HCT116 (cell line): ENCODE data around the gene SDR42E2. TPM values are rescaled to one million over a fixed set of nuclear protein-coding genes. Genes with fewer than 3 reads are reported as not detected.

Source experiments
- ATAC-seq: fragments of 200-7000 bp; cut with Tn5 transposase; 2 replicates; pipeline ENCODE4 v1.9.1; 2020; ENCODE audit warnings: mild to moderate bottlenecking, moderate library complexity
- BruUV-seq: library from RNA; stranded (reverse); fragments of 400-500 nt; replicated peaks from 2 replicates; lab custom pipeline; 2021; lab: Mats Ljungman, UMichigan
- CTCF ChIA-PET: fragments of 300-600 bp; sonication (Branson Sonifier 250); formaldehyde crosslinking; loops from one replicate; lab custom pipeline; 2021; ENCODE audit warnings: antibody characterized with exemption; lab: Charles Lee
- POLR2A ChIA-PET: fragments of 300-600, 350-600 bp; sonication (Branson Sonifier 250); formaldehyde crosslinking; loops from one replicate; lab custom pipeline; 2021; ENCODE audit warnings: antibody characterized with exemption; lab: Charles Lee
- RAD21 ChIA-PET, 2 experiments: fragments of 300-600 bp; sonication (Branson Sonifier 250); formaldehyde crosslinking; loops; one replicate each; lab custom pipeline; 2023; ENCODE audit warnings: low total read pairs in 2 of 2; ENCODE audit not compliant: uncharacterized antibody in 2 of 2, unreplicated experiment in 2 of 2, low non-redundant PET in 1 of 2; lab: Charles Lee
- DNase-seq: peaks from one replicate; pipeline ENCODE4 v3.0.0-alpha.2; 2010; ENCODE audit warnings: low read depth, low spot score
- H2AFZ ChIP-seq: fragments of 200-600 bp; shearing (Covaris generic), sonication (generic); 2 replicates; pipeline ENCODE4 v1.6.1; 2017; ENCODE audit warnings: low read depth, mixed run types, mixed read lengths, antibody characterized with exemption, low read length; ENCODE audit not compliant: poor library complexity, severe bottlenecking
- H3K27ac ChIP-seq: 2 replicates; pipeline ENCODE4 v1.5.1; 2012; ENCODE audit warnings: low read depth, low read length
- H3K27me3 ChIP-seq: fragments of 200-600 bp; sonication (generic); 2 replicates; pipeline ENCODE4 v1.6.1; 2016; ENCODE audit warnings: mixed run types, low read length, mixed read lengths; ENCODE audit not compliant: insufficient read depth
- H3K36me3 ChIP-seq, 2 experiments: fragments of 200-500 bp in 1 of 2; fragments of 200-600 bp in 1 of 2; sonication (Bioruptor generic) in 1 of 2; sonication (generic) in 1 of 2; 2 replicates each; pipeline versions ENCODE4 v1.5.1 to v1.6.1; 2014 to 2016; ENCODE audit warnings: low read length in 2 of 2, inconsistent platforms in 1 of 2, mixed read lengths in 1 of 2, mixed run types in 1 of 2; ENCODE audit not compliant: insufficient read depth in 2 of 2, control insufficient read depth in 1 of 2
- H3K4me1 ChIP-seq, 2 experiments: fragments of 200-600 bp in 1 of 2; sonication (generic) in 1 of 2; 2 replicates each; pipeline versions ENCODE4 v1.5.1 to v1.6.1; 2012 to 2017; ENCODE audit warnings: low read length in 2 of 2, inconsistent platforms in 1 of 2, mild to moderate bottlenecking in 1 of 2, mixed read lengths in 1 of 2, mixed run types in 1 of 2, moderate library complexity in 1 of 2; ENCODE audit not compliant: insufficient read depth in 2 of 2, control insufficient read depth in 1 of 2
- H3K4me2 ChIP-seq: fragments of 200-600 bp; sonication (generic); 2 replicates; pipeline ENCODE4 v1.6.1; 2017; ENCODE audit warnings: mixed run types, low read length, mixed read lengths
- H3K4me3 ChIP-seq, 2 experiments: fragments of 200-600 bp in 1 of 2; sonication (generic) in 1 of 2; replicated peaks in 1 of 2; 2 replicates each; pipeline ENCODE4 v1.5.1; 2011 to 2016; ENCODE audit warnings: low read length in 2 of 2, control low read depth in 1 of 2, low read depth in 1 of 2, mild to moderate bottlenecking in 1 of 2, mixed read lengths in 1 of 2, mixed run types in 1 of 2
- H3K79me2 ChIP-seq: fragments of 200-600 bp; sonication (generic); 2 replicates; pipeline ENCODE4 v1.6.1; 2017; ENCODE audit warnings: mild to moderate bottlenecking, mixed run types, low read length, moderate library complexity, mixed read lengths; ENCODE audit not compliant: insufficient read depth
- H3K9ac ChIP-seq: fragments of 200-600 bp; sonication (generic); 2 replicates; pipeline ENCODE4 v1.6.1; 2016; ENCODE audit warnings: low read length, mixed read lengths
- H3K9me2 ChIP-seq: fragments of 200-600 bp; sonication (generic), shearing (Covaris generic); 2 replicates; pipeline ENCODE4 v1.6.1; 2017; ENCODE audit warnings: mixed run types, mild to moderate bottlenecking, moderate library complexity; ENCODE audit not compliant: insufficient read depth
- H3K9me3 ChIP-seq, 2 experiments: fragments of 200-500 bp in 1 of 2; fragments of 200-600 bp in 1 of 2; sonication (Bioruptor generic) in 1 of 2; sonication (generic) in 1 of 2; 2 replicates each; pipeline ENCODE4 v1.6.1; 2014 to 2017; ENCODE audit warnings: low read length in 2 of 2, mixed read lengths in 2 of 2, inconsistent platforms in 1 of 2, low read depth in 1 of 2, mild to moderate bottlenecking in 1 of 2, mixed run types in 1 of 2, moderate library complexity in 1 of 2; ENCODE audit not compliant: control insufficient read depth in 1 of 2, insufficient read depth in 1 of 2
- H4K20me1 ChIP-seq: fragments of 200-600 bp; sonication (generic), shearing (Covaris generic); 2 replicates; pipeline ENCODE4 v1.6.1; 2017; ENCODE audit warnings: mixed run types, mild to moderate bottlenecking, moderate library complexity; ENCODE audit not compliant: insufficient read depth
- CBX3 ChIP-seq: IDR thresholded peaks from 2 replicates; pipeline ENCODE4 v1.6.1; 2012; ENCODE audit warnings: low read depth
- CEBPB ChIP-seq: IDR thresholded peaks from 2 replicates; pipeline ENCODE4 v1.6.1; 2012; ENCODE audit warnings: low read depth
- EGR1 ChIP-seq: IDR thresholded peaks from 2 replicates; pipeline ENCODE4 v1.6.1; 2012; ENCODE audit warnings: low read depth
- ELF1 ChIP-seq: IDR thresholded peaks from 2 replicates; pipeline ENCODE4 v1.6.1; 2012; ENCODE audit warnings: low read depth, borderline replicate concordance
- EZH2phosphoT487 ChIP-seq: fragments of 200-600 bp; IDR thresholded peaks from 2 replicates; pipeline ENCODE4 v1.6.1; 2018; ENCODE audit warnings: antibody characterized with exemption, borderline replicate concordance
- JUND ChIP-seq: IDR thresholded peaks from 2 replicates; pipeline ENCODE4 v1.6.1; 2012
- POLR2A ChIP-seq: IDR thresholded peaks from 2 replicates; pipeline ENCODE4 v1.7.0; 2011; ENCODE audit warnings: borderline replicate concordance; ENCODE audit not compliant: insufficient read depth, insufficient read length; ENCODE audit errors: extremely low read depth
- POLR2AphosphoS5 ChIP-seq: IDR thresholded peaks from 2 replicates; pipeline ENCODE4 v1.6.1; 2011; ENCODE audit warnings: mild to moderate bottlenecking, low read depth, low read length, moderate library complexity
- RAD21 ChIP-seq: IDR thresholded peaks from 2 replicates; pipeline ENCODE4 v1.6.1; 2012; ENCODE audit warnings: low read depth, mild to moderate bottlenecking
- REST ChIP-seq: IDR thresholded peaks from 2 replicates; pipeline ENCODE4 v1.6.1; 2012; ENCODE audit warnings: low read depth
- SIN3A ChIP-seq: IDR thresholded peaks from 2 replicates; pipeline ENCODE4 v1.6.1; 2012; ENCODE audit warnings: low read depth
- SP1 ChIP-seq: IDR thresholded peaks from 2 replicates; pipeline ENCODE4 v1.6.1; 2012; ENCODE audit warnings: low read depth
- SRF ChIP-seq: IDR thresholded peaks from 2 replicates; pipeline ENCODE4 v1.6.1; 2012; ENCODE audit warnings: low read depth
- TCF7L2 ChIP-seq: IDR thresholded peaks from 2 replicates; pipeline ENCODE4 v1.7.0; 2011; ENCODE audit warnings: borderline replicate concordance, inconsistent platforms; ENCODE audit not compliant: insufficient read depth, insufficient read length; ENCODE audit errors: extremely low read depth
- YY1 ChIP-seq: IDR thresholded peaks from 2 replicates; pipeline ENCODE4 v1.6.1; 2011; ENCODE audit warnings: low read length, low read depth, moderate library complexity, mild to moderate bottlenecking; ENCODE audit not compliant: insufficient replicate concordance; ENCODE audit errors: extremely low read depth
- ZBTB33 ChIP-seq: IDR thresholded peaks from 2 replicates; pipeline ENCODE4 v1.6.1; 2011; ENCODE audit warnings: mild to moderate bottlenecking, low read length, moderate library complexity; ENCODE audit not compliant: insufficient replicate concordance; ENCODE audit errors: extremely low read depth
- ZFX ChIP-seq: fragments of 450-650 bp; IDR thresholded peaks from 2 replicates; pipeline ENCODE4 v1.6.1; 2017
- ZNF274 ChIP-seq: fragments of 200-500 bp; sonication (Bioruptor generic); IDR thresholded peaks from 2 replicates; pipeline ENCODE4 v1.6.1; 2014; ENCODE audit warnings: mild to moderate bottlenecking, low read depth, low read length, inconsistent platforms
- intact Hi-C: fragments of 100-400 bp; cut with micrococcal nuclease; formaldehyde crosslinking; loops from 2 replicates; pipeline ENCODE4 v1.10.0; 2022
- total RNA-seq: library from RNA; stranded (reverse); gene quantifications from one replicate; pipeline ENCODE4 v1.2.1, GENCODE V29; 2021; ENCODE audit not compliant: unreplicated experiment
- TF ChIP-seq, protein P1 (sequence below), 3 experiments: fragments of 200-600 bp in 1 of 3; sonication (generic) in 1 of 3; IDR thresholded peaks in 2 of 3; conservative IDR thresholded peaks in 1 of 3; 2 replicates each; pipeline ENCODE4 v1.5.1; 2012 to 2017; ENCODE audit warnings: low read depth in 2 of 3, low read length in 2 of 3, antibody characterized with exemption in 1 of 3, borderline replicate concordance in 1 of 3, control low read depth in 1 of 3, mild to moderate bottlenecking in 1 of 3, mixed read lengths in 1 of 3, mixed run types in 1 of 3, moderate library complexity in 1 of 3; ENCODE audit not compliant: insufficient read depth in 1 of 3
- TF ChIP-seq, protein P2 (sequence below): IDR thresholded peaks from 2 replicates; pipeline ENCODE4 v1.6.1; 2012

SDR42E2 gene
- total RNA-seq, 1 experiment from 2014 or later = 0.27 TPM

DNA sequence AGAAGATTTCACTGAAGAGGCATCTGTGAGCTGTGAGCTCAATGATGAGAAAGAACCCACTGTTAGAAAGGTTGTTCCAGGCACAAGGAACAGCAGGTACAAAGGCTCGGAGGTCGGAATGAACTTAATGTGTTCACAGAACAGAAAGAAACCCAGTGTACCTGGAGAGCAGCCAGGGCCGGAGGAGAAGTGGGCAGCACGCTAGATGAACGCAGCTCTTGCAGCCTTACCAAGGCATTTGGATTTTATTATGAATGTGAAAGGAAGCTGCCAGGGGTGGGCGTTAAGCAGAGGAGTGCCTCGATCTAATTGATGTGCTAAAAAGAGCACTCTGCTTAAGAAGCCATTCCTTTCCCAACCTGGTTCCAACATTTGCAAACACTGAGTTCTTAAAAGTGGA, 62.8 kb downstream of the SDR42E2 start:
- intact Hi-C loops = no loop called here
- POLR2A ChIA-PET = no interaction called here

More for the DNA sequence above, 62.8 kb downstream of the SDR42E2 start:
- TF ChIP-seq YY1 = no peak
- TF ChIP-seq EGR1 = no peak
- TF ChIP-seq CBX3 = no peak
- no peak for TF ChIP-seq ELF1
- TF ChIP-seq, protein P1, sequence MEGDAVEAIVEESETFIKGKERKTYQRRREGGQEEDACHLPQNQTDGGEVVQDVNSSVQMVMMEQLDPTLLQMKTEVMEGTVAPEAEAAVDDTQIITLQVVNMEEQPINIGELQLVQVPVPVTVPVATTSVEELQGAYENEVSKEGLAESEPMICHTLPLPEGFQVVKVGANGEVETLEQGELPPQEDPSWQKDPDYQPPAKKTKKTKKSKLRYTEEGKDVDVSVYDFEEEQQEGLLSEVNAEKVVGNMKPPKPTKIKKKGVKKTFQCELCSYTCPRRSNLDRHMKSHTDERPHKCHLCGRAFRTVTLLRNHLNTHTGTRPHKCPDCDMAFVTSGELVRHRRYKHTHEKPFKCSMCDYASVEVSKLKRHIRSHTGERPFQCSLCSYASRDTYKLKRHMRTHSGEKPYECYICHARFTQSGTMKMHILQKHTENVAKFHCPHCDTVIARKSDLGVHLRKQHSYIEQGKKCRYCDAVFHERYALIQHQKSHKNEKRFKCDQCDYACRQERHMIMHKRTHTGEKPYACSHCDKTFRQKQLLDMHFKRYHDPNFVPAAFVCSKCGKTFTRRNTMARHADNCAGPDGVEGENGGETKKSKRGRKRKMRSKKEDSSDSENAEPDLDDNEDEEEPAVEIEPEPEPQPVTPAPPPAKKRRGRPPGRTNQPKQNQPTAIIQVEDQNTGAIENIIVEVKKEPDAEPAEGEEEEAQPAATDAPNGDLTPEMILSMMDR (IDR thresholded peaks at IDR 0.05 in 2 of 3, conservative IDR thresholded peaks at IDR 0.05 in 1 of 3; ENCODE audit: borderline replicate concordance in 1 of 3, insufficient read depth in 1 of 3, low read depth in 2 of 3, low read length in 2 of 3) = no peak
- TF ChIP-seq JUND = no peak
- TF ChIP-seq REST = no peak
- no peak for TF ChIP-seq RAD21
- TF ChIP-seq, protein P2, sequence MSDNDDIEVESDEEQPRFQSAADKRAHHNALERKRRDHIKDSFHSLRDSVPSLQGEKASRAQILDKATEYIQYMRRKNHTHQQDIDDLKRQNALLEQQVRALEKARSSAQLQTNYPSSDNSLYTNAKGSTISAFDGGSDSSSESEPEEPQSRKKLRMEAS = no peak
- no peak for TF ChIP-seq SRF
- TF ChIP-seq SIN3A = no peak
- TF ChIP-seq EZH2phosphoT487 = no peak
- no peak for TF ChIP-seq ZFX
- no peak for TF ChIP-seq ZBTB33
- no peak for TF ChIP-seq SP1
- TF ChIP-seq POLR2A = no peak
- no peak for TF ChIP-seq ZNF274
- no peak for TF ChIP-seq CEBPB
- TF ChIP-seq TCF7L2 = no peak
- TF ChIP-seq POLR2AphosphoS5 = no peak
- Histone ChIP-seq H3K4me1 (no peaks in the 10 kb centered on the region), H3K27ac (no peak overlapping the region), H3K9me3 (no peaks in the 10 kb centered on the region), H3K4me3 (no peak overlapping the region), H3K9ac (no peak overlapping the region), H2AFZ (no peak overlapping the region), H3K36me3 (peaks cover 2 to 7% of the 10 kb centered on the region in 2 experiments; a peak in 1 of 4 replicates), H3K4me2 (no peak overlapping the region), H3K27me3 (no peaks in the 10 kb centered on the region), H3K9me2 (no peaks in the 10 kb centered on the region), H4K20me1 (no peaks in the 10 kb centered on the region), H3K79me2 (peaks cover 17% of the 10 kb centered on the region; the same call in 1 of the 2 replicates)
- ChIA-PET RAD21 (no interaction called here), CTCF (no interaction called here)
- no peak for ATAC-seq
- no peak for DNase-seq
- BruUV-seq = no TSS peak
